ENCODE measurements around the gene ATP11A. TPM values are rescaled to one million over a fixed set of nuclear protein-coding genes. Genes with fewer than 3 reads are reported as not detected.

ATP11A gene
- total RNA-seq, 1 experiment from 2014 or later, result 65.3 TPM

GRCh38 chr13:112842931-112843391 is 153.1 kb downstream of the ATP11A start:
- Histone ChIP-seq H3K27me3 (ENCODE audit: insufficient read depth, low read length) (no peaks in the 10 kb centered on the region), H3T11ph (ENCODE audit: low read length) (no peak overlapping the region), H3K9ac (ENCODE audit: extremely low read depth, insufficient read length, low read length) (no peak overlapping the region), H2AFZ (ENCODE audit: low read length) (no peak overlapping the region), H2AK5ac (ENCODE audit: insufficient read length, low read length) (no peak overlapping the region), H3K4me1 (ENCODE audit: insufficient read depth, low read length) (no peaks in the 10 kb centered on the region), H3K56ac (ENCODE audit: insufficient read length, low read depth, low read length) (no peak overlapping the region), H3K18ac (ENCODE audit: insufficient read length, low read depth, low read length) (no peak overlapping the region), H4K20me1 (ENCODE audit: control insufficient read depth, insufficient read depth, insufficient read length) (no peaks in the 10 kb centered on the region), H2BK12ac (ENCODE audit: insufficient read length, low read depth, low read length) (no peak overlapping the region), H3K4me2 (ENCODE audit: insufficient read depth, insufficient read length, low read length) (no peak overlapping the region), H3K4ac (ENCODE audit: low read depth, low read length) (no peak overlapping the region), H2BK15ac (ENCODE audit: low read depth, low read length) (no peak overlapping the region), H3K79me1 (ENCODE audit: insufficient read depth, low read depth, low read length, poor library complexity, severe bottlenecking) (no peaks in the 10 kb centered on the region), H3K23me2 (ENCODE audit: insufficient read length, low read depth, low read length, poor library complexity, severe bottlenecking) (no peaks in the 10 kb centered on the region), H3K9me3 (ENCODE audit: control insufficient read depth, low read depth, low read length) (no peaks in the 10 kb centered on the region), H4K91ac (ENCODE audit: insufficient read length, low read depth, low read length) (no peak overlapping the region), H2BK120ac (ENCODE audit: low read depth, low read length, poor library complexity, severe bottlenecking) (no peak overlapping the region), H4K8ac (replicated peaks; ENCODE audit: insufficient read length, low read depth, low read length) (no peak overlapping the region), H2BK5ac (ENCODE audit: insufficient read length, low read length) (no peak overlapping the region), H3K27ac (ENCODE audit: insufficient read length, low read depth, low read length) (no peak overlapping the region), H2BK20ac (ENCODE audit: low read depth, low read length, poor library complexity, severe bottlenecking) (no peak overlapping the region), H3K79me2 (ENCODE audit: insufficient read depth, low read length) (no peaks in the 10 kb centered on the region), H3K23ac (ENCODE audit: insufficient read length, low read depth, low read length) (no peak overlapping the region), H3K14ac (ENCODE audit: insufficient read depth, low read length) (no peak overlapping the region), H4K5ac (ENCODE audit: insufficient read length, low read depth, low read length) (no peak overlapping the region)
- TF ChIP-seq CTCF (conservative IDR thresholded peaks at IDR 0.05), result no peak
- WGBS (ENCODE audit: extremely low coverage, insufficient read length, low lambda C conversion rate), result no CpG with 5 or more reads among the region's 33 CpGs
- peak; percentile 20 for DNase-seq
- peaks cover 0 to 6% of the 10 kb centered on the region in 2 experiments; a peak in 1 of 5 replicates for H3K9me3 Mint-ChIP-seq
- peak overlapping the region in 1 of 3 experiments; percentile 71; a peak in 1 of 7 replicates for H3K27ac Mint-ChIP-seq
- H3K36me3 Mint-ChIP-seq (ENCODE audit: insufficient read depth in 1 of 3, low read depth in 3 of 3), result peaks cover 24 to 57% (median 56%) of the 10 kb centered on the region in 3 experiments; a peak in 6 of 7 replicates
- H3K4me3 Mint-ChIP-seq, result no peak overlapping the region; a peak in 1 of 5 replicates
- H3K4me1 Mint-ChIP-seq, result peaks cover 4 to 8% of the 10 kb centered on the region in 2 experiments; a peak in 3 of 4 replicates
- no peaks in the 10 kb centered on the region for H3K27me3 Mint-ChIP-seq (ENCODE audit: low read depth)

All from H9 (cell line).